Measurements from ENCODE around the gene GSE1. TPM values are rescaled to one million over a fixed set of nuclear protein-coding genes. Genes with fewer than 3 reads are reported as not detected.

The GSE1 gene
- polyA plus RNA-seq, 3 donors, result 20.2 to 85.3 (median 55.9) TPM

GRCh38 chr16:85573045-85573695, 40.0 kb upstream of the GSE1 start:
- no peak overlapping the region for H3K27ac ChIP-seq (ENCODE audit: low read depth, low read length)
- WGBS, 3 donors, result 72 to 83% (median 81%) methylated on average over 15 of the region's 15 CpGs

GRCh38 chr16:85573696-85574641, 39.2 kb upstream of the GSE1 start:
- no peak overlapping the region for H3K27ac ChIP-seq (ENCODE audit: low read depth, low read length)
- 29 to 39% (median 36%) methylated on average over 37 of the region's 37 CpGs for WGBS, 3 donors

- WGBS, 3 donors, result 42 to 63% (median 53%) methylated on average over 29 of the region's 29 CpGs
- no peak overlapping the region for H3K27ac ChIP-seq (ENCODE audit: low read depth, low read length)
These were observed 38.2 kb upstream of the GSE1 start for GRCh38 chr16:85574672-85575475.

DNA sequence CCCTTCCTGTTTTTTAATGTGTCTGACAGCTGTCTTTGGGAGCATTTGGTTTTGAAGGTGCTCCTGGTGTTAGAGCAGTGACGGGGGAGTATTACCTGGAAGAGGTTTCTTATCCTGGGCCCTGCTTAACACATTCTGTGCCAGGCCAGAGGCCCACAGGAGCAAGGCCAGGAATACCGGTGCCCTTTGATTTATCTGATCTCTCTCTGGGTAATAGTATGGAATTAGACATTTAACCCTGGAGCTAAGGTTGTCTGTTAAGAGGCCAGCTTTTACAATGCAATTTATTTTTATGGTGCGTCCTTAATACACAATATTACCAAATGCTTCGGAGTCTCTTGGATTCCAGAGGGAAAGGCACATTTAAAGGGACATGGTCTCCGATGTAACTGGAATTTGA, 37.2 kb upstream of the GSE1 start:
- WGBS, 3 donors, result 67 to 68% (median 67%) methylated on average over 5 of the region's 5 CpGs
- H3K27ac ChIP-seq (ENCODE audit: low read depth, low read length), result no peak overlapping the region

DNA sequence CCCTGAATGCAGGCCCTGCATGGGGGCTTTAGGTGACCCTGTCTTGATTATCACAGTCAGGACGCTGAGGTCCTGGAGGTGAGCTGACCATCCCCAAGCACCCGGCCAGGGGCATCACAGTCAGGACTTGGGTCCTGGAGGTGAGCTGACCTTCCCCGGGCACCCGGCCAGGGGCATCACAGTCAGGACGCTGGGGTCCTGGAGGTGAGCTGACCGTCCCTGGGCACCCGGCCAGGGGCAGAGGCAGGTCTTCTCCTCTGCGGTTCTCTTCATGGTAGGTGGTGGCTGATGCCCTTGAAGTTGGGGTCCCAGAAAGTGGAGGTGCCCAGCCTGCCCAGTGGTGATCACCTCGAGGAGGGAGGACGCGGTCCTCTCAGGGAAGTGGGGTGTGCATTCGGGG, 36.2 kb upstream of the GSE1 start:
- no peak overlapping the region for H3K27ac ChIP-seq (ENCODE audit: low read depth, low read length)
- 75 to 86% (median 76%) methylated on average over 12 of the region's 12 CpGs for WGBS, 3 donors

GRCh38 chr16:85577899-85578598, 35.1 kb upstream of the GSE1 start:
- WGBS, 3 donors, result 83 to 88% (median 84%) methylated on average over 20 of the region's 20 CpGs
- H3K27ac ChIP-seq (ENCODE audit: low read depth, low read length), result no peak overlapping the region

DNA sequence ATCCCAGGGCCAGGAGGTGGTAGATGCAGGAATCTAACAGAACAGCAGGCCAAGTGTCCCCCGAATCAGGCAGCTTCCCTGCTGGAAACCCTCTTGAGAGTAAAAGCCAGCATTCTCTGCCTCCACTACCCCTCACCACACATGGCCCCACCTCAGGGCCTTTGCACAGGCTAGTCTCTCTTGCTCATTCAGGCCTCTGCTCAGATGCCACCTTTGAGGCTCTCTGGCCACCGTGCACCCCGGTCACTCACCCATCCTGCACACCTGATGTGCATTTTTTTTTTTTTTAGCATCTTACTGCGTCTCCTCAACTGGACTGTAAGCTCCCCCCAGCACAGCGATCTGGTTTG, 34.5 kb upstream of the GSE1 start:
- H3K27ac ChIP-seq (ENCODE audit: low read depth, low read length), result no peak overlapping the region
- 79 to 92% (median 80%) methylated on average over 5 of the region's 5 CpGs for WGBS, 3 donors

DNA sequence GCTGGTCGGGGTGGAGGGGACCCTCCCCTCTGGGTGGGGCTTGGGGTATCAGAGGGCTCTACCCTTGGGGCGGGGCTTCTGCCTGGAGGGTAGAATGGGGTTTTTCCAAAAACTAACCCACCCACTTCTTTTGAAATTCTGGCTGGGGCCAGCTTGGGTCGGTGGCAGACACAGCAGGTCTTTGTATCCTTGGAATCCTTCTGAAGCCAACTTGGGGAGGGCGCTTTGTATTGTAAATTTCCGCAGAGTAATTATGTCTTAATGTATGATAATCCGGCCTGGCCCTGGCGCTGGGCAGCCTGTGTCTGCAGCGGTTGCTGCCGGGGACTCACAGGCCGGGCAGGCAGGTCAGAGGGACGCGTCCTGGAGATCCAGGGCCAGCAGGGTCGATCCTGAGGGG, 33.9 kb upstream of the GSE1 start:
- WGBS, 3 donors, result 74 to 85% (median 80%) methylated on average over 13 of the region's 13 CpGs

GRCh38 chr16:85579923-85580580, 33.1 kb upstream of the GSE1 start:
- 66 to 69% (median 67%) methylated on average over 11 of the region's 11 CpGs for WGBS, 3 donors
- H3K27ac ChIP-seq (ENCODE audit: low read depth, low read length), result no peak overlapping the region

More for the DNA sequence above, 33.9 kb upstream of the GSE1 start:
- no peak overlapping the region for H3K27ac ChIP-seq (ENCODE audit: low read depth, low read length)

GRCh38 chr16:85580684-85581083, 32.4 kb upstream of the GSE1 start:
- no peak overlapping the region for H3K27ac ChIP-seq (ENCODE audit: low read depth, low read length)
- WGBS, 3 donors, result 95 to 98% (median 97%) methylated on average over 7 of the region's 7 CpGs

DNA sequence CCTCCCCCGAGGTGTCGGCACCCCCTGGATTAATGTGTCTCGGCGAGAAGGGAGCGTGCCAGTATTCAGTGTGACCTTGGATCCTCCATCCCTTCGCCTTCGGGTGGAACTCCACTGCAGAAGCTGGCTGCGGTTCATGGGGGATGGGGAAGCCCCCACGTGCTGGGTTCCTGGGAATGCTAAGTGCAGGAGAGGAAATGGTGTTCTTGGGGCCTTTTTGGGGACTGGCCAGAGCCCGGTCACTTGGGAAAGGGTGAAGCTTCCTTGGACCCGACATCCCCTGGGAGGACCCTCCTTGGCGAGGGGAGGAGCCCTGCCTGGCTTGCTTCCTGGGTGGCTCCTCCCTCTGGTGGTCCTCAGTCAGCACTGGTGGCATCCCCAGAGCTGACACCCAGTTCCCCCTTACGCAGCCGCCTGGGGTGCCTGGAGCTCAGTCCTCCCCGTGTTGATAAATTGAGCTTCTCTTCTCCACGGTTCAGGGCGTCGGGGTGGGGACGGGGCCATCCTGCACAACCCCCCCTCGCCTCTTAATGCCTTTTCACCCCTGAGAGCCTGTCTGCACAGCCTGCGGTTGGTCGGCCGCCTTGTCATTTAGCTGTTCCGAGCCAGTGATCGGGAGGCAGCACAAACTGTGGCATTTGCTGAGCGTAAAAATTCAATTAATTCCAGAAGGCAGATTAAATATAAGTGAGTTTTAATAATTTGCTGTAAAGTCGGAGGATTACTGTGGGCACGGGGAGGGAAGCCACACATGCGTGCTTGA, 30.7 kb upstream of the GSE1 start:
- WGBS, 3 donors, result 66 to 78% (median 72%) methylated on average over 29 of the region's 29 CpGs
- no peak overlapping the region for H3K27ac ChIP-seq (ENCODE audit: low read depth, low read length)

GRCh38 chr16:85583491-85584181, 29.5 kb upstream of the GSE1 start:
- no peak overlapping the region for H3K27ac ChIP-seq (ENCODE audit: low read depth, low read length)
- WGBS, 3 donors, result 82 to 84% (median 83%) methylated on average over 22 of the region's 22 CpGs

DNA sequence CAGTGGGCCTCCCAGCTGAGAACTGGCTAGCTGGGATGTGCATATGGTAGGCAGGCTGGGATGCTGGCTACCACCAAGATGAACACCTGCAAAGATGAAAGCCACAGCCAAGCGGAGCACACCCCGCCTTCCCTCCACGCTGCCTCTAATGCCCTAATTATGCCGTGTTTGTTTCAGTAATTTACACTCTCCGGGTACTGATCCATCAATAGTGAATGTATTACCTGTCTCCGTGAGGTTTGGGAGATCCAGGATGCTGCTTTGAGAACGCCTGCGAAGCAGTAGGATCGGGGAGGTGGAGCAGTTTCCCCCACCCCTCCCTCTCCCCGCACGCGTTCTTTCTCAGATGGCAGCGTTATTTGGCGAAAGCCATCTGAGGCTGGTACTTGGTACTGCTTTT, 28.9 kb upstream of the GSE1 start:
- no peak overlapping the region for H3K27ac ChIP-seq (ENCODE audit: low read depth, low read length)

GRCh38 chr16:85584819-85585282, 28.3 kb upstream of the GSE1 start:
- WGBS, 3 donors, result 77 to 87% (median 85%) methylated on average over 20 of the region's 20 CpGs
- H3K27ac ChIP-seq (ENCODE audit: low read depth, low read length), result no peak overlapping the region

More for the DNA sequence above, 28.9 kb upstream of the GSE1 start:
- WGBS, 3 donors, result 92 to 95% (median 94%) methylated on average over 14 of the region's 14 CpGs

- H3K27ac ChIP-seq (ENCODE audit: low read depth, low read length), result no peak overlapping the region
- WGBS, 3 donors, result 89 to 93% (median 89%) methylated on average over 7 of the region's 7 CpGs
These were observed 27.4 kb upstream of the GSE1 start for GRCh38 chr16:85585711-85586110.

DNA sequence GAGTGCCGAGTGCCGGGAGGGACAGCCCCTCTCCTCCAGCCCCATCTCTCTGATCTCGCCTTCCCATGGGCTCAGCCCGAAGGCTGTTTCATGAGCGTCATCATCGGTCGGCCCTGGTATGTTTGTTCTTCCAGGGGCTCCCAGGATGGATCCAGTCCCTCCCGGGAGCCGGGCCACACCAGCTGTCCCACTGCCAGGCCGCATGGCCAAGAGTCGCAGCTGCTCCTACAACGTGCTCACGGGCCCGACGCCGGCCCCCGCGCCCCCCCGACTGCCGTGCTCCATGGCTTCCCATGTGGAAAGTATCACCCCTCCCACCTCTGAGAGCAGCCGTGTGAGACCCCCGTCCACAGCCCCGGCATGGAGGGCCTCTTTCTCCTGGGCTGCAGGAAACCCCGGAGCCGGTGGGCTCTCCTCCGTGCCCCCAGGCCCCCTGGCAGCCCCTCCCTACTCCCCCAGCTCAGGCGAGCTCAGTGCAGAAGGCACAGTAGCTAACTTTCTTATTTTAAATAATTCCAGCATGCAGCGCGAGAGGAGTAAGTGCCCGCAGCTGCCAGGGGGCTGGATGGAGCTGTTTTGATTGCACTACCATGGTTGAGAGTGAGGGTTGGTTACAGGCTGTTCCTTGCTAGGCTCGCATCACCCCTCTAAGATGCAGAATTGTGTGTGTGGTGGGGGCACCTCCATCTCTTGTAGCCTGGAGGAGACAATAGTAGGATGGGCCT, 26.6 kb upstream of the GSE1 start:
- no peak overlapping the region for H3K27ac ChIP-seq (ENCODE audit: low read depth, low read length)
- WGBS, 3 donors, result 51 to 68% (median 68%) methylated on average over 31 of the region's 31 CpGs

Measured in adipose tissue (tissue), 3 donors.